Heart left ventricle (tissue), 16 donors: ENCODE measurements around the gene CDH24. TPM values are rescaled to one million over a fixed set of nuclear protein-coding genes. Genes with fewer than 3 reads are reported as not detected.

Source experiments
- ATAC-seq, 4 donors: fragments of 200-7000 bp; cut with Tn5 transposase; one replicate each; pipeline ENCODE4 v1.9.1; 2020 to 2022; ENCODE audit warnings: moderate library complexity in 4 of 4, mild to moderate bottlenecking in 3 of 4, moderate number of reproducible peaks in 1 of 4
- DNase-seq, 5 donors: peaks; one replicate each; pipeline ENCODE4 v3.0.0-alpha.2; 2020
- H3K27ac ChIP-seq, 12 donors: fragments of 200-600 bp; sonication (generic) in 4 of 12; one replicate each; pipeline versions ENCODE4 v1.5.0 to v1.8.0; 2016 to 2022; ENCODE audit warnings: mild to moderate bottlenecking in 2 of 12
- H3K27me3 ChIP-seq, 9 donors: fragments of 200-600 bp; sonication (generic) in 2 of 9; one replicate each; pipeline versions ENCODE4 v1.5.1 to v1.8.0; 2016 to 2022; ENCODE audit warnings: mild to moderate bottlenecking in 3 of 9
- H3K36me3 ChIP-seq, 9 donors: fragments of 200-600 bp; sonication (generic) in 2 of 9; one replicate each; pipeline versions ENCODE4 v1.5.0 to v1.8.0; 2018 to 2022; ENCODE audit warnings: mild to moderate bottlenecking in 2 of 9
- H3K4me1 ChIP-seq, 12 donors: fragments of 200-600 bp; sonication (generic) in 4 of 12; one replicate each; pipeline versions ENCODE4 v1.5.0 to v1.8.0; 2016 to 2022; ENCODE audit warnings: mild to moderate bottlenecking in 3 of 12
- H3K4me3 ChIP-seq, 12 donors: fragments of 200-600 bp; sonication (generic) in 4 of 12; one replicate each; pipeline versions ENCODE4 v1.5.0 to v1.8.0; 2017 to 2022; ENCODE audit warnings: mild to moderate bottlenecking in 9 of 12, moderate library complexity in 4 of 12
- H3K9me3 ChIP-seq, 12 donors: fragments of 200-600 bp; sonication (generic) in 4 of 12; one replicate each; pipeline versions ENCODE4 v1.5.0 to v1.8.0; 2016 to 2022; ENCODE audit warnings: mild to moderate bottlenecking in 1 of 12
- CTCF ChIP-seq, 12 donors: fragments of 200-600 bp; sonication (generic) in 4 of 12; IDR thresholded peaks; one replicate each; pipeline versions ENCODE4 v1.5.0 to v1.8.0; 2018 to 2022; ENCODE audit warnings: antibody characterized with exemption in 12 of 12, mild to moderate bottlenecking in 5 of 12
- POLR2A ChIP-seq, 2 donors: fragments of 450-650 bp; IDR thresholded peaks; one replicate each; pipeline ENCODE4 v1.6.1; 2017; ENCODE audit warnings: antibody characterized with exemption in 2 of 2, mild to moderate bottlenecking in 2 of 2, moderate library complexity in 2 of 2
- WGBS, 4 donors: extraction: QIAGEN DNeasy Blood & Tissue Kit in 2 of 4; methylation state at CpG; one replicate each; pipeline versions ENCODE4 v1.1.5 to v1.1.7; 2013 to 2018; 5-methylcytosine and 5-hydroxymethylcytosine counted together
- intact Hi-C, 10 donors: fragments of 100-400 bp; cut with DNase I; formaldehyde crosslinking; loops; one replicate each; pipeline versions ENCODE4 v1.11.1 to v1.14.2; 2022
- polyA plus RNA-seq, 2 donors: library from polyadenylated mRNA; stranded (reverse); fragments of 200-250 nt; gene quantifications; one replicate each; pipeline ENCODE4 v1.2.3, GENCODE V29; 2013
- total RNA-seq, 9 donors: library from RNA; depleted of rRNA in 2 of 9; stranded (reverse); fragments of >200 nt in 2 of 9; fragmentation: NEBNext Ultra II Directional in 3 of 9; extraction: Animal tissue kit (Norgen Biotek cat#: 25700) in 3 of 9; gene quantifications; one replicate each; pipeline versions ENCODE4 v1.1.0 to v1.2.4, GENCODE V29; 2016 to 2023
- donor health status: ischemic (EF 13 %, LVEDD 7.1; RV severe dilation, severe dysfunction).
- donor health status: healthy with polysubstance abuse.
- donor health status: DM: no; HTN: yes; CAD: no.
- donor health status: DM: no; HTN: no; CAD: no.
- donor health status: ischemic (EF 25% LVEDD 6.9; RV normal size, moderate dysfunction).
- donor health status: ischemic (EF 25% LVEDD 5.7; RV mildly dilated, moderate dysfunction).
- donor health status: healthy.
- donor health status: DM: yes; HTN: yes; CAD: no.
- donor health status: ischemic (EF 35%, LVEDD 5.7; RV mildly dilated, moderate dysfunction).
- donor health status: nonischemic (EF 11% LVEDD 7.7; RV severe dilation, severe dysfunction).
- donor health status: DM: yes; HTN: yes; CAD: no.
- donor health status: PGD.
- donor health status: ischemic (EF 29% LVEDD 5.4; RV normal size, mild dysfunction).
- donor health status: nonischemic (EF 23%, LVEDD 6.1; RV moderate dilation, normal function).

CDH24 gene
- total and polyA plus RNA-seq, 11 donors, result 0.72 to 3.3 (median 1.9) TPM

GRCh38 chr14:23052671-23053070, 4.6 kb downstream of the CDH24 start:
- ATAC-seq (no peak), DNase-seq (no peak)
- Histone ChIP-seq H3K27ac (no peak overlapping the region), H3K36me3 (no peaks in the 10 kb centered on the region), H3K9me3 (no peaks in the 10 kb centered on the region), H3K4me3 (no peak overlapping the region), H3K4me1 (peaks cover 0 to 22% (median 13%) of the 10 kb centered on the region in 12 donors), H3K27me3 (no peaks in the 10 kb centered on the region)
- TF ChIP-seq POLR2A (IDR thresholded peaks at IDR 0.05) (no peak), CTCF (IDR thresholded peaks at IDR 0.05) (no peak)
- 76 to 91% (median 83%) methylated on average over 3 of the region's 3 CpGs for WGBS, 4 donors
- intact Hi-C loops, result loop anchor here in 2 of 10 donors (2.0 to 10.0 kb wide), 2 partner anchors 60 to 498 kb away; no protein-coding TSS in a partner anchor

DNA sequence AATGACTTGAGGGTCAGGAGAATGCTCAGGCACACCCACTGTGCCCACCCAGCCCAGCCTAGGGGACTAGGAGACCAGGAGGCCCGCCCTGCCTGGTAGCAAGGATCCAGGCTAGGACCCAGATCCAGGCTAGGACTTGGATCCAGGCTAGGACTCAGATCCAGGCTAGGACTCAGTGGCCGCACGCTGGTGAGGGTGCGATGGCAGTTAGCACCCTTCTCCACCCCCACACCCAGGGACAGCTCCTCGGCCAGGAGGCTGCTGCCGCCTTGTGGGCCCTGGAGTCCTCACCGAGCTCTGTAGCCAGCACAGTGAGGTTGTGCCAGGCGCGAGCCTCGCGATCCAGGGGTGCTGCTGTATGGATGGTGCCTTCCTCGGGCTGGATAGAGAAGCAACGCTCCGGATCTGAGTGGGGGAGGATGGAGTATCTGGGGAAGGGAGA, 5.1 kb downstream of the CDH24 start:
- Histone ChIP-seq H3K36me3 (no peaks in the 10 kb centered on the region), H3K4me3 (no peak overlapping the region), H3K27ac (no peak overlapping the region), H3K27me3 (no peaks in the 10 kb centered on the region), H3K4me1 (peaks cover 0 to 25% (median 13%) of the 10 kb centered on the region in 12 donors), H3K9me3 (no peaks in the 10 kb centered on the region)
- DNase-seq (no peak), ATAC-seq (peak in 3 of 4 donors; percentile 35 to 56 (median 39))
- intact Hi-C loops, result loop anchor here in 2 of 10 donors (2.0 to 10.0 kb wide), 2 partner anchors 59 to 497 kb away; no protein-coding TSS in a partner anchor
- TF ChIP-seq POLR2A (IDR thresholded peaks at IDR 0.05) (no peak), CTCF (IDR thresholded peaks at IDR 0.05) (peak in 8 of 12 donors; percentile 16 to 44 (median 32))
- WGBS, 4 donors, result 44 to 59% (median 51%) methylated on average over 7 to 14 of the region's 14 CpGs

DNA sequence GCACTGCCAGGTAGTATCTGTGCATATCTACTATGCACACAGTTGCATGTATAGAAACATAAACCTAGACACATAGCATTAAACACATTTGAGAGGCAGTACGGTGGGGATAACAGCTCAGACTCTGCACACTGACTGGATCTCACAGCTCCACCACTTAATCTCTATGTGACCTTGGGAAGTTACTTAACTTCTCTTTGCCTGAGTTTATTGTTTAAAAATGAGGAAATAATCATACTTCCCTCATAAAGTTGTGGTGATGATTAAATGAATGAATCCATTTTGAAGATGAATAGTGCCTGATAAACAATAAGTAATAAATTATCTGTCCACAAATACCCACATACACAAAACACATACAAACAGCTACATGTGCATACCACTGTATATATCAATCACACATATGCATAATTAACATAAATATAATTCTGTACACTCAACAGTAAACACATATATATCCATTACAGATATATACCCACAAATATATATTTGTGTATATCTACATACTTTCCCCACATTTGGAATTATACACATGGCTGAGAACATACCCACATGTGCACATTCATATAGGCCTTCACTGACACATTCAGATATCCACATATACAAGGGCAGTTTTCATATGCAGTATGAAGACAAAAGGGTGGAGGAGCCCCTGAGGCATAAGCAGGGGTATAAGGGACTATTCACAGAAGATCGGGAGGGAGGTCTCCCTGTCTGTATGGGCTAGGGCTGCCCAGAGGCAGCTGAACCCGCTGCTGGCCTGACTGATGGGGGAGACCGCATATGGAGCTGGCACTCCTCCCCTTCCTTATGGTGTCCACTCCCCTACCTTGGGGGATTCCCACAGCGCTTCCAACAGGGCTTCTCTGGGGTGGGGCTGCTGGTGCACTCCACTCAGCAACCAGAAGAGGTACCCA, 5.9 kb downstream of the CDH24 start:
- intact Hi-C loops, result loop anchor here in 2 of 10 donors (2.0 to 10.0 kb wide), 2 partner anchors 59 to 497 kb away; no protein-coding TSS in a partner anchor
- Histone ChIP-seq H3K4me3 (no peak overlapping the region), H3K4me1 (peaks cover 0 to 25% (median 7%) of the 10 kb centered on the region in 12 donors), H3K27me3 (no peaks in the 10 kb centered on the region), H3K36me3 (no peaks in the 10 kb centered on the region), H3K27ac (no peak overlapping the region), H3K9me3 (no peaks in the 10 kb centered on the region)
- TF ChIP-seq CTCF (IDR thresholded peaks at IDR 0.05) (no peak), POLR2A (IDR thresholded peaks at IDR 0.05) (no peak)
- ATAC-seq (no peak), DNase-seq (no peak)
- 77 to 90% (median 85%) methylated on average over 4 to 5 of the region's 5 CpGs for WGBS, 4 donors

GRCh38 chr14:23049011-23049410, 8.3 kb downstream of the CDH24 start:
- no peaks in the 10 kb centered on the region for H3K9me3 ChIP-seq
- no peak for ATAC-seq
- DNase-seq, result no peak
- TF ChIP-seq CTCF (IDR thresholded peaks at IDR 0.05) (no peak), POLR2A (IDR thresholded peaks at IDR 0.05) (no peak)
- intact Hi-C loops, result no loop called here
- no peak overlapping the region for H3K4me3 ChIP-seq
- 95 to 98% (median 97%) methylated on average over 7 to 9 of the region's 9 CpGs for WGBS, 4 donors
- no peak overlapping the region for H3K27ac ChIP-seq
- no peaks in the 10 kb centered on the region for H3K36me3 ChIP-seq
- H3K4me1 ChIP-seq, result peaks cover 3 to 34% (median 14%) of the 10 kb centered on the region in 12 donors
- H3K27me3 ChIP-seq, result no peaks in the 10 kb centered on the region
